CD4-positive, alpha-beta T cell treated with Interleukin-6 for 4 hours (primary cell): ENCODE measurements around the gene MUTYH.
"Not testable (repeated sequence)": the region's sequence is repeated elsewhere in the genome, so short reads cannot be mapped to it uniquely, and the experiment has no call there.

Experiments
- DNase-seq: peaks from one replicate; pipeline ENCODE4 v3.0.0-alpha.2; 2020; ENCODE audit warnings: mixed read lengths

MUTYH gene

GRCh38 chr1:45339789-45340558 lies at the start of gene MUTYH, which contains the start of gene TOE1:
Gene MUTYH (minus strand): TSS chr1:45340440. CDS start chr1:45334505, 5,935 bp downstream.
Gene TOE1 (plus strand): TSS chr1:45340170. CDS start chr1:45340253, 83 bp downstream.
- DNase-seq: peak; percentile 94

DNA sequence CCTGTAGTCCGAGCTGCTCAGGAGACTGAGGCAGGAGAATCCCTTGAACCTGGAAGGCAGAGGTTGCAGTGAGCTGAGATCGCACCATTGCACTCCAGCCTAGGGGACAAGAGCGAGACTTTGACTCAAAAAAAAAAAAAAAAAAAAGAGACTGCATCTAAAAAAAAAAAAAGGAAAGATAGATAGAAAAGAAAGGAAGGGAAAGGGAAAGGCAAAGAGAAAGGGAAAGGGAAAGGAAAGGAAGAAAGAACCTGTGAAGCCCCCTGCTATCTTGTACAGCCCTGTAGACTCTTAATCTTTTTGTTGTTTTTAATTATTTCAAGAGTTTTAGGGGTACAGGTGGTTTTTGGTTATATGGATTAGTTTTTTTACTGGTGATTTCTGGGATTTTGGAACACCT lies 46.0 kb upstream of the MUTYH start:
- no peak for DNase-seq

GRCh38 chr1:45385302-45385701 lies 45.1 kb upstream of the MUTYH start:
- DNase-seq: no peak

GRCh38 chr1:45384213-45384612 lies 44.0 kb upstream of the MUTYH start:
- DNase-seq: not testable (repeated sequence)

- DNase-seq: no peak
Observed at GRCh38 chr1:45383191-45383590, 43.0 kb upstream of the MUTYH start.

GRCh38 chr1:45381243-45381642 lies 41.0 kb upstream of the MUTYH start:
- no peak for DNase-seq

GRCh38 chr1:45380730-45381129 lies 40.5 kb upstream of the MUTYH start:
- no peak for DNase-seq

- DNase-seq: no peak
Observed at GRCh38 chr1:45380125-45380524, 39.9 kb upstream of the MUTYH start.

- no peak for DNase-seq
Observed at GRCh38 chr1:45379524-45379923, 39.3 kb upstream of the MUTYH start.

GRCh38 chr1:45378184-45378583 lies 37.9 kb upstream of the MUTYH start:
- no peak for DNase-seq

GRCh38 chr1:45375104-45376090 lies 35.2 kb upstream of the MUTYH start:
- no peak for DNase-seq

GRCh38 chr1:45373573-45373972 lies 33.3 kb upstream of the MUTYH start:
- DNase-seq: no peak

DNA sequence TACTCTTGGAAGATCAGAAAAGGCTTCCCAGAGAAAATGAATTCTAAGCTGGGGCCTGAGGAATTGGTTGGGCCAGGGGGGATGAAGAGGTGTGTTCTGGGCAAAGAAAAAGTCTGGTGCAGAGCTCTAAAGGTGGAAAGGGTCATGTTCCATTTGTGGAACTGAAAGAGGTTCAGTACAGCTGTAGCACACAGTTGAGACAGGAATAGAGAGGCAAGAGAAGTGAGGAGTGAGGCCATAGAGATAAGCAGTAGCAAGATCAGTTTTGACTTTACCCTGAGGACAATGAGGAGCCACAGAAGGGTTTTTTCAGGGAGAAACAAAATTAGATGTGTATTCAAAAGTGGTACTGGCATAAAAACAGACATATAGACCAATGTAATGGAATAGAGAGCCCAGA lies 30.3 kb upstream of the MUTYH start:
- DNase-seq: no peak

DNA sequence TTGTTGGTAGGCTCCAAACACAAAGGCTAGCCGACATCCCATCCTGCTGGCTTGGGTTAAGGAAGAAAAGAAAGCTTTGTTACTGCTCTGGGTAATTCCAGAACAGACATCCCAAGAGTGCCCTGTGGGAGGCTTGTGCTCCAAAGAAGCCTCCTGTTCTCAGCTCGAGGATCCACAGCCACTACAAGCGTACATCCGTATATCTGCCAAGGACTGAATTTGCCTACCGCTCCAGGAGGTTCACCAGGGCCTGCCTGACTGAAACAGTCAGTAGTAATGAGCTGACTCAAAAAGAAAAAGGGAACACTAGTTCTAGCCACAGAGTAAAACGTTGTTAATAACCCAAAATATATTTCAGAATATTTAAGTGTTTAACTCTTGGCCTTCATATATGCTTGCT lies 24.8 kb upstream of the MUTYH start:
- DNase-seq: no peak

- no peak for DNase-seq
Observed at GRCh38 chr1:45364294-45364693, 24.1 kb upstream of the MUTYH start.

GRCh38 chr1:45360981-45361380 lies 20.7 kb upstream of the MUTYH start:
- DNase-seq: not testable (repeated sequence)

DNA sequence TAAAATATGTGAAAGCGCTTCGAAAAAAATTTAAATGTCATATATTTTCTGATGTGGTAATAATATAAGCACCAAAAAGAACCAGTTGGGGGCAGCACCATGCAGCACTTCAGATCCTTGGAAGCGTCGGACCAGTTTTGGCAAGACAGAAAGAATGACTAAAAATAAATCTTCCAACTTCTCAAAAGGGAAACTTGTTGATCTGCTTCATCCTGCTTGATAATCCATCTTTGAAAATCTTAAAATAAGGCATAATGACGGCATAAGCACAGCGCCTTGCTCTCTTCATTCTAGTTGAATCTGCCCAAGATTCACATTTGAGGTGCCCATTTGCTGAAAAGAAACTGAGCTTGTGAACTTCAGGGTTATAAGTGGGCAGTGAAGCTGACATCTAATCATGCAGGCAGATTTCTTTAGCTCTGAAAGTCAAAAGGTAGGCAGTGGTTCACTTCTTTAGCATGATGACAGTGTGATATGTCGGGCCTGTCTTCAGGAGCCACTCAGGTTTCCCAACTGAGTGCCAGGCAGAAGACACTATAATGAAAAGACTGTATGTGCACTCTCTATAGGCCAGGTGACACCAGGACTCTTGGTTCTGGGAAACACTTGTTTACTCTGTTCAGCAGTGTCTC lies 19.8 kb upstream of the MUTYH start:
- peak; percentile 66 for DNase-seq

GRCh38 chr1:45356186-45356585 lies 15.9 kb upstream of the MUTYH start:
- DNase-seq: no peak

GRCh38 chr1:45355683-45356082 lies 15.4 kb upstream of the MUTYH start:
- DNase-seq: no peak

DNA sequence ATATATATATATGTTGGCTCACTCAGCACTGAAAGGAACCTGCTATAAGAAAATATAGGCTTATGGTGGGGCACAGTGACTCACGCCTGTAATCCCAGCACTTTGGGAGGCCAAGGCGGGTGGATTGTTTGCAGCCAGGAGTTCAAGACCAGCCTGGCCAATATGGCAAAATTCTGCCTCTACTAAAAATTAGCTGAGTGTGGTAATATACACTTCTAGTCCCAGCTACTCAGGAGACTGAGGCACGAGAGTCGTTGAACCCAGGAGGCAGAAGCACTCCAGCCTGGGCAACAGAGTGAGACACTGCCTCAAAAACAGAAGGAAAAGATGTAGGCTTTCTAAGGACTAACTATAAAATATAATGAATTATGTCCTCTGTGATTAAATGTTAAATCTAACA lies 14.6 kb upstream of the MUTYH start:
- no peak for DNase-seq

- no peak for DNase-seq
Observed at GRCh38 chr1:45353685-45354084, 13.4 kb upstream of the MUTYH start.

GRCh38 chr1:45351508-45351907 lies 11.3 kb upstream of the MUTYH start:
- DNase-seq: no peak

GRCh38 chr1:45348966-45349677 lies 8.9 kb upstream of the MUTYH start:
- no peak for DNase-seq
